SK-N-SH (cell line): ENCODE results near the gene MRI1. TPM values are rescaled to one million over a fixed set of nuclear protein-coding genes. Genes with fewer than 3 reads are reported as not detected.
A peak's percentile ranks its signal among the peaks of the same experiment; 100 is the strongest.
"Not testable (repeated sequence)": the region's sequence is repeated elsewhere in the genome, so short reads cannot be mapped to it uniquely, and the experiment has no call there.

Experiments
- CTCF ChIA-PET: fragments of 300-600, 350-600 bp; formaldehyde crosslinking; extraction: SDS; loops from one replicate; lab custom pipeline; 2021; lab: Yijun Ruan, JAX
- POLR2A ChIA-PET: fragments of 350-600 bp; sonication (Branson Sonifier 250); formaldehyde crosslinking; extraction: SDS; loops from one replicate; lab custom pipeline; 2020; ENCODE audit warnings: antibody characterized with exemption, inconsistent platforms; lab: Yijun Ruan, JAX
- DNase-seq: peaks from one replicate; pipeline ENCODE4 v3.0.0; 2012
- H2AFZ ChIP-seq: fragments of 200-600 bp; sonication (generic); 2 replicates; pipeline ENCODE4 v1.8.1; 2016; ENCODE audit warnings: antibody characterized with exemption, mild to moderate bottlenecking, low read depth
- H3F3A ChIP-seq: fragments of 200-600 bp; sonication (generic); replicated peaks from 2 replicates; pipeline ENCODE3; 2016; ENCODE audit warnings: antibody characterized with exemption, mild to moderate bottlenecking; ENCODE audit not compliant: insufficient read depth
- H3K27ac ChIP-seq, 2 experiments: fragments of 200-500 bp in 1 of 2; fragments of 200-600 bp in 1 of 2; sonication (Bioruptor generic) in 1 of 2; sonication (generic), shearing (Covaris generic) in 1 of 2; 2 replicates each; pipeline versions ENCODE4 v1.5.1 to v1.6.1; 2014 to 2016; ENCODE audit warnings: low read depth in 2 of 2, inconsistent platforms in 1 of 2, low read length in 1 of 2, mild to moderate bottlenecking in 1 of 2, mixed read lengths in 1 of 2
- H3K27me3 ChIP-seq: fragments of 200-600 bp; sonication (generic), shearing (Covaris generic); 2 replicates; pipeline ENCODE4 v1.6.1; 2016; ENCODE audit warnings: mixed run types; ENCODE audit not compliant: insufficient read depth
- H3K36me3 ChIP-seq, 2 experiments: fragments of 200-500 bp in 1 of 2; fragments of 200-600 bp in 1 of 2; sonication (Bioruptor generic) in 1 of 2; sonication (generic) in 1 of 2; replicated peaks in 1 of 2; 2 replicates each; pipeline versions ENCODE3 to v1.5.1; 2014 to 2016; ENCODE audit warnings: low read length in 1 of 2, mild to moderate bottlenecking in 1 of 2; ENCODE audit not compliant: insufficient read depth in 2 of 2, control insufficient read depth in 1 of 2
- H3K4me1 ChIP-seq, 2 experiments: fragments of 200-500 bp in 1 of 2; fragments of 200-600 bp in 1 of 2; sonication (Bioruptor generic) in 1 of 2; sonication (generic), shearing (Covaris generic) in 1 of 2; 2 replicates each; pipeline versions ENCODE4 v1.5.1 to v1.6.1; 2014 to 2016; ENCODE audit warnings: low read depth in 1 of 2, low read length in 1 of 2, mixed run types in 1 of 2; ENCODE audit not compliant: insufficient read depth in 2 of 2, control insufficient read depth in 1 of 2
- H3K4me2 ChIP-seq: fragments of 200-600 bp; sonication (generic), shearing (Covaris generic); 2 replicates; pipeline ENCODE4 v1.6.1; 2017; ENCODE audit warnings: mixed run types
- H3K4me3 ChIP-seq, 2 experiments: fragments of 200-500 bp in 1 of 2; fragments of 200-600 bp in 1 of 2; sonication (Bioruptor generic) in 1 of 2; sonication (generic), shearing (Covaris generic) in 1 of 2; 2 replicates each; pipeline versions ENCODE4 v1.5.1 to v1.8.1; 2014 to 2016; ENCODE audit warnings: low read depth in 2 of 2, inconsistent platforms in 1 of 2, low read length in 1 of 2, mild to moderate bottlenecking in 1 of 2, mixed read lengths in 1 of 2, moderate library complexity in 1 of 2
- H3K79me2 ChIP-seq: fragments of 200-600 bp; sonication (generic); 2 replicates; pipeline ENCODE4 v1.8.1; 2017; ENCODE audit warnings: mild to moderate bottlenecking; ENCODE audit not compliant: insufficient read depth
- H3K9ac ChIP-seq: fragments of 200-600 bp; sonication (generic); 2 replicates; pipeline ENCODE4 v1.6.1; 2017; ENCODE audit warnings: mixed run types
- H3K9me2 ChIP-seq: fragments of 200-600 bp; sonication (generic); 2 replicates; pipeline ENCODE4 v1.6.1; 2017; ENCODE audit warnings: mixed run types
- H3K9me3 ChIP-seq: fragments of 200-600 bp; sonication (generic); 2 replicates; pipeline ENCODE4 v1.6.1; 2017; ENCODE audit warnings: mixed run types, mild to moderate bottlenecking, moderate library complexity
- H4K20me1 ChIP-seq: fragments of 200-600 bp; sonication (generic); 2 replicates; pipeline ENCODE4 v1.6.1; 2017; ENCODE audit warnings: mild to moderate bottlenecking, mixed run types; ENCODE audit not compliant: insufficient read depth
- EP300 ChIP-seq, 2 experiments: IDR thresholded peaks; 2 replicates each; pipeline versions ENCODE4 v1.4.0 to v1.6.1; 2012; ENCODE audit warnings: borderline replicate concordance in 1 of 2, low read depth in 1 of 2, low read length in 1 of 2
- FOSL2 ChIP-seq: IDR thresholded peaks from 2 replicates; pipeline ENCODE4 v1.4.0; 2012; ENCODE audit warnings: low read depth, mild to moderate bottlenecking, moderate library complexity, borderline replicate concordance
- GATA2 ChIP-seq: sonication (generic); formaldehyde crosslinking; IDR thresholded peaks from 2 replicates; pipeline ENCODE4 v1.5.0; 2020; ENCODE audit warnings: mild to moderate bottlenecking, missing genetic modification reagents
- JUND ChIP-seq: IDR thresholded peaks from 2 replicates; pipeline ENCODE4 v1.4.0; 2012
- MXI1 ChIP-seq: IDR thresholded peaks from 2 replicates; pipeline ENCODE4 v1.6.1; 2012; ENCODE audit warnings: mild to moderate bottlenecking, low read depth, low read length, improper control_type of control experiment
- NRF1 ChIP-seq: IDR thresholded peaks from 2 replicates; pipeline ENCODE4 v1.6.1; 2012; ENCODE audit warnings: low read depth, mild to moderate bottlenecking, low read length
- POLR2AphosphoS5 ChIP-seq: IDR thresholded peaks from 2 replicates; pipeline ENCODE4 v1.6.1; 2012; ENCODE audit warnings: low read depth, low read length
- RCOR1 ChIP-seq: fragments of 150-350 bp; IDR thresholded peaks from 2 replicates; pipeline ENCODE4 v1.6.1; 2017; ENCODE audit warnings: antibody characterized with exemption, low read length
- RFX5 ChIP-seq: IDR thresholded peaks from 2 replicates; pipeline ENCODE4 v1.6.1; 2012; ENCODE audit warnings: mild to moderate bottlenecking, improper control_type of control experiment, low read length
- RXRA ChIP-seq: IDR thresholded peaks from 2 replicates; pipeline ENCODE4 v1.4.0; 2012; ENCODE audit warnings: low read depth, mild to moderate bottlenecking, borderline replicate concordance
- SIN3A ChIP-seq: IDR thresholded peaks from 2 replicates; pipeline ENCODE4 v1.6.1; 2012; ENCODE audit warnings: low read depth, mild to moderate bottlenecking, low read length, moderate library complexity, borderline replicate concordance
- SMC3 ChIP-seq: IDR thresholded peaks from 2 replicates; pipeline ENCODE4 v1.6.1; 2012; ENCODE audit warnings: low read depth, low read length, improper control_type of control experiment
- TCF12 ChIP-seq: IDR thresholded peaks from 2 replicates; pipeline ENCODE4 v1.4.0; 2012
- WGBS: methylation state at CpG from one replicate; pipeline ENCODE4 v1.1.6; 2017; ENCODE audit warnings: low lambda C conversion rate; 5-methylcytosine and 5-hydroxymethylcytosine counted together
- polyA plus RNA-seq, 3 experiments: library from polyadenylated mRNA; depleted of rRNA; stranded (reverse); fragments of >200 nt; gene quantifications; 2 replicates each; pipeline ENCODE4 v1.2.3, GENCODE V29; 2012
- TF ChIP-seq, protein P1 (sequence below): IDR thresholded peaks from 2 replicates; pipeline ENCODE4 v1.4.0; 2012; ENCODE audit warnings: low read depth

MRI1 gene
- polyA plus RNA-seq, 1 of the 3 experiments (the other 2 are of a cell fraction) = 49.6 TPM

- DNase-seq = no peak
- Histone ChIP-seq H4K20me1 (no peaks in the 10 kb centered on the region), H3K27me3 (no peaks in the 10 kb centered on the region), H3K79me2 (peaks cover 5% of the 10 kb centered on the region; the same call in 1 of the 2 replicates), H3K4me1 (peaks cover 5 to 23% of the 10 kb centered on the region in 2 experiments; a peak in 3 of 4 replicates), H3K4me2 (no peak overlapping the region), H2AFZ (no peak overlapping the region), H3K9me3 (no peaks in the 10 kb centered on the region), H3K9me2 (no peaks in the 10 kb centered on the region), H3K27ac (peak overlapping the region in 1 of 2 experiments; percentile 16; a peak in 1 of 4 replicates), H3K4me3 (no peak overlapping the region), H3F3A (peaks cover 4% of the 10 kb centered on the region)
- 72% methylated on average over 8 of the region's 8 CpGs for WGBS
- CTCF ChIA-PET = interaction anchor here (0.6 to 2.7 kb wide), 3 partner anchors 51 to 74 kb away, joined by 3 to 16 read pairs (median 3); no protein-coding TSS in a partner anchor
- POLR2A ChIA-PET = no interaction called here
- TF ChIP-seq SIN3A (no peak), MXI1 (no peak)
- TF ChIP-seq, all 33 proteins: peak for 0
- no peak overlapping the region for H3K9ac ChIP-seq
- H3K36me3 ChIP-seq = no peaks in the 10 kb centered on the region
These were observed 24.7 kb downstream of the MRI1 start for GRCh38 chr19:13788991-13789390.

GRCh38 chr19:13790354-13790753, 26.0 kb downstream of the MRI1 start:
- Histone ChIP-seq H3K27ac (no peak overlapping the region), H4K20me1 (no peaks in the 10 kb centered on the region), H3K4me2 (no peak overlapping the region), H3F3A (peaks cover 4% of the 10 kb centered on the region), H3K36me3 (no peaks in the 10 kb centered on the region), H3K27me3 (no peaks in the 10 kb centered on the region), H3K79me2 (peaks cover 10% of the 10 kb centered on the region; the same call in 1 of the 2 replicates), H3K9ac (no peak overlapping the region), H3K4me3 (no peak overlapping the region), H3K9me2 (no peaks in the 10 kb centered on the region), H3K4me1 (peaks cover 5 to 17% of the 10 kb centered on the region in 2 experiments; a peak in 3 of 4 replicates), H3K9me3 (no peaks in the 10 kb centered on the region), H2AFZ (no peak overlapping the region)
- ChIA-PET POLR2A (no interaction called here), CTCF (interaction anchor here (1.3 kb wide), 1 partner anchor 23 kb away, joined by 3 read pairs; no protein-coding TSS in a partner anchor)
- 91% methylated on average over 8 of the region's 8 CpGs for whole genome bisulfite sequencing
- no peak for DNase-seq
- TF ChIP-seq SMC3 (no peak), RFX5 (no peak), JUND (no peak), POLR2AphosphoS5 (no peak), TCF12 (no peak), FOSL2 (no peak), GATA2 (CRISPR knock-in tag) (no peak), SIN3A (no peak), RCOR1 (no peak), EP300 (IDR thresholded peaks at IDR 0.05; ENCODE audit: borderline replicate concordance in 1 of 2, low read depth in 1 of 2, low read length in 1 of 2) (no peak), MXI1 (no peak), RXRA (no peak), NRF1 (no peak)
- TF ChIP-seq, protein P1, sequence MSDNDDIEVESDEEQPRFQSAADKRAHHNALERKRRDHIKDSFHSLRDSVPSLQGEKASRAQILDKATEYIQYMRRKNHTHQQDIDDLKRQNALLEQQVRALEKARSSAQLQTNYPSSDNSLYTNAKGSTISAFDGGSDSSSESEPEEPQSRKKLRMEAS = no peak

GRCh38 chr19:13793317-13793716, 29.0 kb downstream of the MRI1 start:
- H3K4me3 ChIP-seq, DNase-seq, H2AFZ ChIP-seq, H3K4me2 ChIP-seq, H3K36me3 ChIP-seq, H3K27me3 ChIP-seq, H3K9me3 ChIP-seq, H3K9me2 ChIP-seq, H4K20me1 ChIP-seq, H3K9ac ChIP-seq, POLR2A ChIA-PET: not testable (repeated sequence)
- peak overlapping the region in 1 of 2 experiments; percentile 99; a peak in 1 of 4 replicates for H3K27ac ChIP-seq
- H3F3A ChIP-seq = peaks cover 24% of the 10 kb centered on the region
- WGBS = 96% methylated on average over 9 of the region's 9 CpGs
- H3K79me2 ChIP-seq = peaks cover 37% of the 10 kb centered on the region
- peaks cover 15 to 18% of the 10 kb centered on the region in 2 experiments; a peak in 3 of 4 replicates for H3K4me1 ChIP-seq
- CTCF ChIA-PET = interaction anchor here (2.2 to 3.1 kb wide), 2 partner anchors 9 to 69 kb away, joined by 10 to 14 read pairs; no protein-coding TSS in a partner anchor
